ENCODE measurements around the gene NACC2. TPM values are rescaled to one million over a fixed set of nuclear protein-coding genes. Genes with fewer than 3 reads are reported as not detected.

The NACC2 gene
- total RNA-seq, 4 donors from 2014 or later = 10.4 to 21.6 (median 12.8) TPM

DNA sequence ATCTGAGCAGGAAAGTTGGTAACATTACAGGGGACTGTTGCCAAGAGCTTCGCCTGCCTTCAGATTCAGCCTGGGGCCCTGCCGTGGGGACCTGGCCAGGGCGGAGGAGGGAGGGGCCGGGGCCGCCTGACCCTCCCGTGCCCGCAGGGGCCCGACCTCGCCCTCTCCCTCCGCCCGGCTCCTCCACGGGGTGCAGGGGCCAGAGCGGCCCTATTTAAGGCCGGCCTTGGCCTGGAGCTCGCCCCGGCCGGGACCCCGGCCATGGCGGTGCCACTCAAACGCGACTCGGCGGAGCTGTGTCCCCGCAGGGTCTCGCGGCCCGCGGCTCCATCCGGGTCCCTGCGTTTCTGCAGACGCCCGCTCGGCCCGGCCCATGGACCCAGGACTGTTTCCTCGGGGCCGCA lies 22.8 kb upstream of the NACC2 start:
- H3K27ac ChIP-seq = peak overlapping the region; percentile 90 to 98 (median 94)
- DNase-seq = no peak
- intact Hi-C loops (cut with DNase I) = no loop called here
- H3K27me3 ChIP-seq = no peaks in the 10 kb centered on the region
- TF ChIP-seq, protein P1, sequence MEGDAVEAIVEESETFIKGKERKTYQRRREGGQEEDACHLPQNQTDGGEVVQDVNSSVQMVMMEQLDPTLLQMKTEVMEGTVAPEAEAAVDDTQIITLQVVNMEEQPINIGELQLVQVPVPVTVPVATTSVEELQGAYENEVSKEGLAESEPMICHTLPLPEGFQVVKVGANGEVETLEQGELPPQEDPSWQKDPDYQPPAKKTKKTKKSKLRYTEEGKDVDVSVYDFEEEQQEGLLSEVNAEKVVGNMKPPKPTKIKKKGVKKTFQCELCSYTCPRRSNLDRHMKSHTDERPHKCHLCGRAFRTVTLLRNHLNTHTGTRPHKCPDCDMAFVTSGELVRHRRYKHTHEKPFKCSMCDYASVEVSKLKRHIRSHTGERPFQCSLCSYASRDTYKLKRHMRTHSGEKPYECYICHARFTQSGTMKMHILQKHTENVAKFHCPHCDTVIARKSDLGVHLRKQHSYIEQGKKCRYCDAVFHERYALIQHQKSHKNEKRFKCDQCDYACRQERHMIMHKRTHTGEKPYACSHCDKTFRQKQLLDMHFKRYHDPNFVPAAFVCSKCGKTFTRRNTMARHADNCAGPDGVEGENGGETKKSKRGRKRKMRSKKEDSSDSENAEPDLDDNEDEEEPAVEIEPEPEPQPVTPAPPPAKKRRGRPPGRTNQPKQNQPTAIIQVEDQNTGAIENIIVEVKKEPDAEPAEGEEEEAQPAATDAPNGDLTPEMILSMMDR (IDR thresholded peaks at IDR 0.05) = peak in 1 of 6 experiments; percentile 17
- TF ChIP-seq POLR2A (IDR thresholded peaks at IDR 0.05) = no peak
- H3K4me3 ChIP-seq = peak overlapping the region; percentile 71 to 95 (median 88)
- WGBS, 2 donors = 0 to 1% methylated on average over 1 to 17 of the region's 36 CpGs
- peaks cover 28 to 50% (median 30%) of the 10 kb centered on the region in 3 donors for H3K4me1 ChIP-seq
- peaks cover 12 to 30% (median 15%) of the 10 kb centered on the region in 3 donors for H3K36me3 ChIP-seq
- no peaks in the 10 kb centered on the region for H3K9me3 ChIP-seq

DNA sequence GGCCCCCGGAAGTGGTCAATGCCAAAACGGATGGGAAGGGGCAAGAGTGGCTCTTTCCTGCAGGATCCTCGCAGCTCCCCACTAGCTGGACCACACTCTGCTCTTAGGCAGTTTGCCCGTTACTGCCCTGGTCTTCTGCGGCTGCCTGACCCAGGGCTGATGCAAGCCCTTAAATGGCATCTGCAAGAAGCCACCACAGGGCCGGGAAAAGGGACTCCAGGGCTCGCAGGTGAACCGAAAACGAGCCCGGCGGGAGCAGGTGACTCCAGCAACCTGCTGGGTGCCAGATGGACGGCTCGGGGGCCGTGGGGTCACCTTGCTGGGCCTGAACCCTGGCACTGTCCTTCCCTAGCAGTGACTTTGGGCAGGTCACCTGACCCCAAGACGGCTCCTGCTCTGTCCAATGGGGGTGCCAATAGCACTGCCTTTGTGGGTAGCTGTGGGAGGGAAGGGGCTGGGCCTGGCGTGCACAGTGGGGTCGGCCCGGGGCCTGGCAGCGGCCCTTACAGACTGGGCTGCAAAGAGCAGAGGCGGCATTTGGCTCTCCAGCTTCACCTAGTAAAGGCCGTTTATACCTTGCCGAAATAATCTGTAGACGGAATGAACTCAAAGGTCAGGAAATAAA lies 22.3 kb upstream of the NACC2 start:
- Histone ChIP-seq H3K4me3 (peak overlapping the region; percentile 71 to 95 (median 88)), H3K4me1 (peaks cover 23 to 50% (median 31%) of the 10 kb centered on the region in 3 donors), H3K27me3 (no peaks in the 10 kb centered on the region), H3K36me3 (peaks cover 12 to 30% (median 15%) of the 10 kb centered on the region in 3 donors), H3K27ac (peak overlapping the region; percentile 90 to 98 (median 94)), H3K9me3 (no peaks in the 10 kb centered on the region)
- DNase-seq = no peak
- TF ChIP-seq, protein P1 (IDR thresholded peaks at IDR 0.05) = no peak
- TF ChIP-seq POLR2A (IDR thresholded peaks at IDR 0.05) = no peak
- intact Hi-C loops (cut with DNase I) = no loop called here
- WGBS, 2 donors = 4 to 50% methylated on average over 2 to 4 of the region's 23 CpGs

DNA sequence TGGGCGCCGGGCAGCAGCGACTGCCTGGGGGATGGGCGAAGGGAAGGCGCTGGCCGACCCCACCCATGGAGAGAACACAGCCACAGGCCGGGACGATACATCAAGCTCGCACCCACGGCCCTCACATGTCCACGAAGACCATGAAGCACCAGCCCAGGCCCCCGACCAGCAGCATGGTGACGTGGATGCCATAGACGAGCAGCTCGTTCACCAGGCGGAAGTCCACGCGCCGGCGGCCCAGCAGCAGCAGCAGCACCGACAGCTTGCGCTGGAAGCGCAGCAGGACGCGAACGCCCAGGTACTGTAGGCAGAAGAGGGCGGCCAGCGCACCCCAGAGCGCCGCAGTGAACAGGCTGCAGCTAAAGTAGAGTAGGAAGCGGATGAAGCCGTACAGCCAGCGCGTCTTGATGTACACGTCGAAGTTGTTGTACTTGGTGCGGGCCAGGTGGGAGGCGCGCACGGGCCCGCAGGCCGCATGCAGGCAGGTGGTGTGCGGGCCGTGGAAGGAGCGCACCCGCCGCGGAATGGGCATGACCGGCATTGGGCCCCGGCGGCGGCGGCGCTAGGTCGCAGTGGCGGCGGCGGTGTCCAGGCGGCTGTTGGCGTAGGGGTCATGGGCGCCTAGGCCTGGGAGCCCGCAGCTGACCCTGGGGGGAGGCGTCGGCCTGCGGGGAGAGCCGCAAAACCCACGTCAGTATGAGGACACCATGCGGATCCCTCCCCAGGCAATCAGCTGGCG lies 21.4 kb upstream of the NACC2 start:
- TF ChIP-seq, protein P1 (IDR thresholded peaks at IDR 0.05) = no peak
- TF ChIP-seq POLR2A (IDR thresholded peaks at IDR 0.05) = no peak
- H3K27ac ChIP-seq = no peak overlapping the region
- no peaks in the 10 kb centered on the region for H3K9me3 ChIP-seq
- H3K27me3 ChIP-seq = no peaks in the 10 kb centered on the region
- H3K4me1 ChIP-seq = peaks cover 23 to 58% (median 31%) of the 10 kb centered on the region in 3 donors
- H3K4me3 ChIP-seq = no peak overlapping the region
- H3K36me3 ChIP-seq = peaks cover 12 to 30% (median 15%) of the 10 kb centered on the region in 3 donors
- intact Hi-C loops (cut with DNase I) = no loop called here
- no peak for DNase-seq
- WGBS, 2 donors = 95 to 98% methylated on average over 11 to 28 of the region's 69 CpGs

DNA sequence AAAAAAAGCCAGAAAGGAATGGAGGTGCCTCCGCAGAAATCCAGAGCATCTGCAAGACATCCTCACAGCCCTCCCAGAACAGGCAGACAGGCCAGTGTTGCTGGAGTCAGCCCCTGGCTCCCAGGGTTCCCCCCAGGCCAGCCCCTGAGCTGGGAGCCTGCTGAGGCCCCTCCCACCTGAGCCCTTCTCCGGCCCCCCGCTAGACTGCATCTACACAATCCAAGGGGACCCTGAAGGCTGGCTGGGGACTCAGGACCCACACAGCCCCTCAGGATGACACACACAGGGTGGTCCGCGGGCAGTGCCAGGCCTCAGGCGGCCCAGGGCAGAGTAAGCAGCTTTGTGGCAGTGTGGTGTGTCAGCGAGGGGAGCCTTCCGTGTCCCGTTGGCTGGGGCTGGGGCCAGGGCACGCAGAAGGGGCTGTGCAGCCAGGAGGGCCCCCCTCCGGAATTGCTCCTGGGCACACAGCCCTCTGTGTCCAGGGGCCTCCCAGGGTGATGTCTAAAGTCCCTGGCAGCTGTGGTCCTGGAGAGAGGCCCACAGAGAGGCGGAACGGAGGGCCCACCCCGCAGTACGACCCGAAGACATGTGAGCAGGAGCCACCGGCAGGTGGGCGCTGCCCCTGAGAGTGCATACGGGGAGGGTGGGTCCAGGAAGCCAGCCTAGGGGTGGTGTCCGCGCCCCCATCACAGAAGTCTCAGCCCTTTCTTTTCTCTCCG lies 20.7 kb upstream of the NACC2 start:
- 93% methylated on average over 3 of the region's 22 CpGs; no CpG with 5 or more reads in 1 of the 2 donors for WGBS, 2 donors
- Histone ChIP-seq H3K4me3 (no peak overlapping the region), H3K9me3 (no peaks in the 10 kb centered on the region), H3K27ac (no peak overlapping the region), H3K27me3 (no peaks in the 10 kb centered on the region), H3K4me1 (peaks cover 24 to 65% (median 37%) of the 10 kb centered on the region in 3 donors), H3K36me3 (peaks cover 12 to 30% (median 15%) of the 10 kb centered on the region in 3 donors)
- intact Hi-C loops (cut with DNase I) = no loop called here
- TF ChIP-seq, protein P1 (IDR thresholded peaks at IDR 0.05) = no peak
- no peak for DNase-seq
